Astrocyte of the spinal cord (primary cell): Measurements from ENCODE around the gene ADARB2.
"Not testable (repeated sequence)": the region's sequence is repeated elsewhere in the genome, so short reads cannot be mapped to it uniquely, and the experiment has no call there.

Experiments
- DNase-seq: peaks from one replicate; pipeline ENCODE4 v3.0.0; 2011; ENCODE audit warnings: low read depth, low spot score
- H3K4me3 ChIP-seq: 2 replicates; pipeline ENCODE4 v1.5.1; 2011; ENCODE audit warnings: low read depth, mild to moderate bottlenecking, low read length, moderate library complexity
- in situ Hi-C: cut with HindIII; loops from 2 replicates; pipeline ENCODE4 v1.10.0; 2017; ENCODE audit warnings: low sequenced_read_pairs
- TF ChIP-seq, protein P1 (sequence below): IDR thresholded peaks from 2 replicates; pipeline ENCODE4 v1.5.1; 2012; ENCODE audit warnings: low read depth, mild to moderate bottlenecking, low read length, inconsistent platforms

Gene ADARB2

DNA sequence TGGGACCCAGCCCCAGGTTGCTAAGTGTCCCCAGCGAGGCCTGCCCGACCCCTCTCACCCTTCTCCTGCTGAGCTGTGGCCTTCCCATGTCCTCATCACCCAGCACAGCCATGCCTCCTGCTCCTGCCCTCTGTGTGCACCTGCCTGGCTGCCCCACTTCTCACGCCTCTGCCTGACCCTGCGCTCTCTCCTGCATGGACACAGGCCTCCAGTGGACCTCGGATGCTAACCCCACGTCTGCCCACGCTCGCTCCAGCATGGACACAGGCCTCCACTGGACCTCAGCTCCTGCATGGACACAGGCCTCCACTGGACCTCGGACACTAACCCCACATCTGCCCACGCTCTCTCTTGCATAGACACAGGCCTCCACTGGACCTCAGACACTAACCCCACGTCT lies 111.6 kb downstream of the ADARB2 start:
- in situ Hi-C loops, result no loop called here
- no peak for DNase-seq
- H3K4me3 ChIP-seq, result no peak overlapping the region
- TF ChIP-seq, protein P1, sequence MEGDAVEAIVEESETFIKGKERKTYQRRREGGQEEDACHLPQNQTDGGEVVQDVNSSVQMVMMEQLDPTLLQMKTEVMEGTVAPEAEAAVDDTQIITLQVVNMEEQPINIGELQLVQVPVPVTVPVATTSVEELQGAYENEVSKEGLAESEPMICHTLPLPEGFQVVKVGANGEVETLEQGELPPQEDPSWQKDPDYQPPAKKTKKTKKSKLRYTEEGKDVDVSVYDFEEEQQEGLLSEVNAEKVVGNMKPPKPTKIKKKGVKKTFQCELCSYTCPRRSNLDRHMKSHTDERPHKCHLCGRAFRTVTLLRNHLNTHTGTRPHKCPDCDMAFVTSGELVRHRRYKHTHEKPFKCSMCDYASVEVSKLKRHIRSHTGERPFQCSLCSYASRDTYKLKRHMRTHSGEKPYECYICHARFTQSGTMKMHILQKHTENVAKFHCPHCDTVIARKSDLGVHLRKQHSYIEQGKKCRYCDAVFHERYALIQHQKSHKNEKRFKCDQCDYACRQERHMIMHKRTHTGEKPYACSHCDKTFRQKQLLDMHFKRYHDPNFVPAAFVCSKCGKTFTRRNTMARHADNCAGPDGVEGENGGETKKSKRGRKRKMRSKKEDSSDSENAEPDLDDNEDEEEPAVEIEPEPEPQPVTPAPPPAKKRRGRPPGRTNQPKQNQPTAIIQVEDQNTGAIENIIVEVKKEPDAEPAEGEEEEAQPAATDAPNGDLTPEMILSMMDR, result no peak

DNA sequence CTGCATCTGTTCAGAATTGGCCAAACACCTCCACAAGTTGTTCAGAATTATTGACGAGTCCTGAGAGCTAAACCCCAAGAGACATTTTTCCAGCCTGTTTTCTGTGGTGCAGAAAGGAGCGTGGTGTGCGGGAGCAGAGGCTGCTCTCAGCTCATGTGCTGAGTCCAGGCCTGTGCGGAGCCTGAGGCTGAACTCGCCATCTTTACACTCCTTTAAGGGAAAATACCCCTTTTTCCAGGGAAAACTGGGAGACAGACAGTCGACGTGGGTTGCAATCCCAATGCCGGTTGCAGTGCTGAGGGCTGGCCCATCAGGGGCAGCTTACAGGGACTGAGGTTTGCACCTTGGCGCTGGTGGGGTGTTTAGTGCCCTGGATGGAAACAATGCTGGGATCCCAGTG lies 112.2 kb downstream of the ADARB2 start:
- no peak for DNase-seq
- in situ Hi-C loops, result no loop called here
- no peak overlapping the region for H3K4me3 ChIP-seq
- TF ChIP-seq, protein P1, result no peak

DNA sequence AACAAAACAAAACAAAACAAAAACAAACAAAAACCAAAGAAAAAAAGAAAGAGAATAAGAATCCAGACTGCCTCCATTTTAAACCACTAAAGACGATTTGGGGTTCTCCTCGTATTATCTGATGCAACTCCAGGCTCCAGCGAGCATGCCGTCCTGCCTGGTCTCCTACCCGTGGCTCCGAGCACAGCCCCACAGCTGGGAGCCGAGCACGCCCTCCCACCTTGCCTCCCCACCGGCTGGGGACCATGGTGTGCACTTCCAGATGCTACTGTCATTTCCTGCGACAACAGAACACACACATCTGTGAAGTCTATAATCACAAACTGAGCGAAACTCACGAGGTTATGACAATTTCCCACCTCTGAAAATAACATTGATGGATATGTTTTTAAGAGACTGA lies 113.1 kb downstream of the ADARB2 start:
- TF ChIP-seq, protein P1, result no peak
- DNase-seq, result no peak
- in situ Hi-C loops, result no loop called here
- H3K4me3 ChIP-seq, result no peak overlapping the region

DNA sequence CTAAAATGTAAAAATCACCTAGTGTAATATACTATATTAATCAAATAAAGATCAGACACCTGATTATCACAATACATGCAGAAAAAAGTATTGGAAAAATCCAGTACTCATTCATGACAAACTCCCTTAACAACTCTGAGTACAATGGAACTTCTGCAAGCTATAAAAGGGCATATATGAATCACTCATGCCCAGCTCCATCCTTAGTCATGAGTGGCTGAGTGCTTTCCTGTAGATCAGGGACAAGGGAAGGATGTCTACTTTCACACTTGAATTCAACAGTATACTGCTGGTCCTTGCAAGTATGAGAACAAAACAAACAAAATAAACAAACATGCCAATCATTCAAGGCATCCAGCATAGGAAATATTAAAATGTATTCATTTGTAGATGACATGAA lies 116.5 kb downstream of the ADARB2 start:
- no peak overlapping the region for H3K4me3 ChIP-seq
- no peak for DNase-seq
- in situ Hi-C loops, result no loop called here
- TF ChIP-seq, protein P1, result no peak

DNA sequence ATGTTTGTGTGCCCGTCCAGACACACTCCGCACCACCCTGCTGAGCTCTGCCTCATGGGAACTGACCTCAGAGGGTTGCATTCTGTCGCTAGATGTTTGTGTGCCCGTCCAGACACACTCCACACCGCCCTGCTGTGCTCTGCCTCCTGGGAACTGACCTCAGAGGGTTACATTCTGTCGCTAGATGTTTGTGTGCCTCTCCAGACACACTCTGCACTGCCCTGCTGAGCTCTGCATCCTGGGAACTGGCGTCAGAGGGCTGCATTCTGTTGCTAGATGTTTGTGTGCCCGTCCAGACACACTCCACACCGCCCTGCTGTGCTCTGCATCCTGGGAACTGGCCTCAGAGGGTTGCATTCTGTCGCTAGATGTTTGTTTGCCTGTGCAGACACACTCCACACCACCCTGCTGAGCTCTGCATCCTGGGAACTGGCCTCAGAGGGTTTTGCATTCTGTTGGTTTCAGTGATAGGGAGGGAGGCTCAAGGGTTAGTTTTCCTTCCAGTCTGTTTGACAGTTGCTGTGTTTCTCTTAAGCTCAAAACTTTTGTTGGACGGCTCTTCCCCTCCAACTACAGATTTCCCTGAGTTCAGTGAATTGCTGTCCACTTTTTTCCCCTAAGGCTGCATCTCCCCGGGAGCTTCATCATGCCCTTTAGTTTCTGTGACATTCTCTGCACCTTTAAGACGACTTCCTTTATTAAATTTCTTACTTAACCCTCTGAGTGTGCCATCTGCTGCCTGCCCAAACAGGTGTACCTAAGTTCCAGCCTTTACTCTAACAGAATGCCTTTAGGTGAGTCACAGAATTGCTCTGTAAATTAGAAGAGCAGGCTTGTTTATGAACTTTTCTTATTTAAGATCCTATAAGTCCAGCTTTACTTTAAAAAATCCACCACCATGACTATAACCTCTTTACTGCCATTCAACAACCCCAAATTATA lies 119.7 kb downstream of the ADARB2 start:
- DNase-seq, in situ Hi-C loops, H3K4me3 ChIP-seq: not testable (repeated sequence)

DNA sequence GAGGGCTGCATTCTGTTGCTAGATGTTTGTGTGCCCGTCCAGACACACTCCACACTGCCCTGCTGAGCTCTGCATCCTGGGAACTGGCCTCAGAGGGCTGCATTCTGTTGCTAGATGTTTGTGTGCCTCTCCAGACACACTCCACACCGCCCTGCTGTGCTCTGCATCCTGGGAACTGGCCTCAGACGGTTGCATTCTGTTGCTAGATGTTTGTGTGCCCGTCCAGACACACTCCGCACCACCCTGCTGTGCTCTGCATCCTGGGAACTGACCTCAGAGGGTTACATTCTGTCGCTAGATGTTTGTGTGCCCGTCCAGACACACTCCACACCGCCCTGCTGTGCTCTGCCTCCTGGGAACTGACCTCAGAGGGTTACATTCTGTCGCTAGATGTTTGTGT lies 120.6 kb downstream of the ADARB2 start:
- H3K4me3 ChIP-seq, DNase-seq, in situ Hi-C loops: not testable (repeated sequence)

DNA sequence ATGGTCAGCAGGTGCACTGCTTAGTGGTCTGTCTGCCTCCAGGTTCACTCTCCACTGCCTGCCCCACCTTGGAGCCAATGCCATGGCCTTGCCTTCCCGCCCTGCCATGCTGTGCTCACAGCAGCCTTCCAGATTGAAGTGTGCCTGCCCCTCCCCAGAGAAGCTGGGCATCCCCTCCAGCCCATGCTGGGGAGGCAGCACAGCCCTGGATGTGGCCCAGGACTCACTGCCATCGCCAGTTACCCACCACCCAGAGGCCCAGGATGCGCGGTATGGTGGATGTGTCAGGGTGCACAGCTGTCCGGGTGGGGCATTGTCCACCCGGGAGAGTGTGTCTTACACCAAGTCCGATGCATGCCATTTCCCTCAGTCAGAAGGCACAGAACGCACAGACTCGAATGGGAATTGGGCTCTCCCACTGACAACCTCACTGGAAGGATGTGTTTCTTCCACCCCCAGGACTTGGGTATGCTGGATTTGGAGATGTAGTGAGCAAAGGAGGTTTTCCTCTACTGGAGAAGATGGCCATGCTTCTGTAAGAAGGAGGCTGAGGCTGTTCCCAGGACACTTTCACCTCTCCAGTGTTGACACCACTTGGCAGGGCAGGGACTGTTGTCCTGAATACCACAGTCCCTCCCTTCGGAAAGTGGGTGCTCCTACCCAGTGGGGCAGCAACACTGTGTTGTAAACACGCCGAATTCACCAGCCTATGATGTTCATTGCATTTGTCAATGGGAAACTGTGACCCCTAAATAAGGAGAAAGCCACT lies 122.0 kb downstream of the ADARB2 start:
- in situ Hi-C loops, result no loop called here
- TF ChIP-seq, protein P1, result no peak
- no peak overlapping the region for H3K4me3 ChIP-seq
- DNase-seq, result no peak
